OCI-M2 (cell line): ENCODE results near the gene LRRC7.
"Not testable (repeated sequence)": the region's sequence is repeated elsewhere in the genome, so short reads cannot be mapped to it uniquely, and the experiment has no call there.

Experiments
- DNase-seq: peaks from one replicate; lab custom pipeline; 2025; ENCODE audit not compliant: unreplicated experiment; lab: John Stamatoyannopoulos, UW

The LRRC7 gene

DNA sequence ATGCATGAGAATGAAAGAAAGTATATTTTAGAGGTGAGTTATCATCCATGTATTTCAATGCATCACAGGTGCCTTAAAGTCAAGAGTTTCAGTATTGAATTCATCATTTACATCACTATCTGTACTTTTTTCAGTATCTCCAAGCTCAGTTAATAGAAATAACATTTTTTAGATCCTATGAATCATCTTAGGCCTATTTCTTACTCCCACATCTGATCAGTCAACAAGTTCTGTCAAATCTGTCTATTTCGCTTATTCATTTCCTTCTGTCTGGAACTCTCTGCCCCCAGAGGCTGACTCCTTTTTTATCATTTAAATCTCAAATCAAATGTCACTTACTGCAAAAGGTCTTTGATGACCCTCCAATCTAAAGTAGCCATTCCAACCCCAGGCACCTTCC lies 295.2 kb downstream of the LRRC7 start:
- DNase-seq = no peak

DNA sequence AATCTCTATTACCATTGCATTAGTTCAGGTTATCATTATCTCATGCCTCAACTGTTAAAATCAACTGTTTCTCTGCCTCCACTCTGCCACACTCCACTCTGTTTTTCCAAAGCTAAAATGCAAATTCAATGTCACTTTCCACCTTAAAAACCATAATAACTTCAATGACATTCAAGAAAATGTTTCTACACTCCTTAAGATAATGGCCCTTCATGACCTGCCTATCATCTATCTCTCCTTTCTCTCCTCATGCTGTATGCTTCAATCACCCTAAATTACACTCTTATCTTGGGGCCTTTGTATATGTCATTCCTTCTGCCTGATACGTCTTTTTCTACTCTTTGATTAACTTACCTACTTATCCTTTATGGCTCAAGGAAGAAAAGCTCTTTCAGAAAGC lies 296.0 kb downstream of the LRRC7 start:
- no peak for DNase-seq

DNA sequence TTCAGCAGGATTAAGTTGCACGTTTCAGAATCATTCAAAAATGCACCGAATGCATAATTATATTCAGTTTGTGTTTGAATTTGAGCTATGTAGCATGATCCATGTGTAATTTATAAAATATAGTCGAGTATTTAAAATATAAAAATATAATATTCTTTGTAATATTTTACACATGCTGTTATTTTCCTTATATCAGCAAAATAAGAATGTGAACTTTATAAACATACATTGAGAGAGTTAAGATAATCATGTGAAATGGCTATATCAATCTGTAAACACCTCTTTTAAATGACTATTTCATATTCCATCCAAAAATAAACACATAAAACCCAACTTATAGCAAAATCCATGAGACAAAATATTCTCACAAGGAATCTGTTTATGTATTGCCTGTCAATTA lies 303.7 kb downstream of the LRRC7 start:
- no peak for DNase-seq

DNA sequence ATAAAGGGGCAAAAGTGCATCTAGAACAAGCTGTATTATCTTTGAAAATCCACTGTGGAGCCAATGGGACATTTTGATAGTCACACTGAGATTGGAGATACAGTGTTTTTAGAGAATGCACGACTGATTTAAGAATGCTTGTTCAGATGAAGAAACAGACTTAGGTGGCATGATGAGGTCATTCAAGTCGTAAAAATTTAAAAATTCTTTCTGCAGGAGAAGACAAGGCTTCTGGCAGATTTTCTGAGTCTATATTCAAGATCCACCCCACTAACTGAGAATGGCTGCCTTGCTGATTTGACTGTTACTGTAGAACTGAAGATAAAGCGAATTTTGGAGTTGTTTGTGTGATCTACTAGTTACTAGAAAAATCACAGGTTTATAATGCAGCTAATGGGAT lies 310.6 kb downstream of the LRRC7 start:
- DNase-seq = no peak

DNA sequence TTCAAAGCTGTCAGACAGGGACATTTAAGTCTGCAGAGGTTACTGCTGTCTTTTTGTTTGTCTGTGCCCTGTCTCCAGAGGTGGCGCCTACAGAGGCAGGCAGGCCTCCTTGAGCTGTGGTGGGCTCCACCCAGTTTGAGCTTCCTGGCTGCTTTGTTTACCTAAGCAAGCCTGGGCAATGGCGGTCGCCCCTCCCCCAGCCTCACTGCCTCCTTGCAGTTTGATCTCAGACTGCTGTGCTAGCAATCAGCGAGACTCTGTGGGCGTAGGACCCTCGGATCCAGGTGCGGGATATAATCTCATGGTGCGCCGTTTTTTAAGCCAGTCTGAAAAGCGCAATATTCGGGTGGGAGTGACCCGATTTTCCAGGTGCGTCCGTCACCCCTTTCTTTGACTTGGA lies 320.3 kb downstream of the LRRC7 start:
- DNase-seq = not testable (repeated sequence)

DNA sequence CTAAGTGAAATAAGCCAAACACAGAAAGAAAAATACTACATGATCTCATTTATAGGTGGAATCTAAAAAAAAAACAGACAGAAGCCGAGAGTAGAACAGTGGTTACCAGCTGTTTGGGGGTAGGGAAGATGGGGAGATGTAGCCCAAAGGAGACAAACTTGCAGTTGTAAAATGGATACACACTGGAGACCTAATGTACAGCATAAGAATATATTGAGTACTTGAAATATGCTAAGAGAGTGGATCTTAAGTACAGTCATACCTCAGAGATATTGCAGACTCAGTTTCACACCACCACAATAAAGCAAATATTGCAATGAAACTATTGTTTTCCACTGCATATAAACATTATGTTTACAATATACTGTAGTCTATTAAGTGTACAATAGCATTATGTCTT lies 320.9 kb downstream of the LRRC7 start:
- no peak for DNase-seq

DNA sequence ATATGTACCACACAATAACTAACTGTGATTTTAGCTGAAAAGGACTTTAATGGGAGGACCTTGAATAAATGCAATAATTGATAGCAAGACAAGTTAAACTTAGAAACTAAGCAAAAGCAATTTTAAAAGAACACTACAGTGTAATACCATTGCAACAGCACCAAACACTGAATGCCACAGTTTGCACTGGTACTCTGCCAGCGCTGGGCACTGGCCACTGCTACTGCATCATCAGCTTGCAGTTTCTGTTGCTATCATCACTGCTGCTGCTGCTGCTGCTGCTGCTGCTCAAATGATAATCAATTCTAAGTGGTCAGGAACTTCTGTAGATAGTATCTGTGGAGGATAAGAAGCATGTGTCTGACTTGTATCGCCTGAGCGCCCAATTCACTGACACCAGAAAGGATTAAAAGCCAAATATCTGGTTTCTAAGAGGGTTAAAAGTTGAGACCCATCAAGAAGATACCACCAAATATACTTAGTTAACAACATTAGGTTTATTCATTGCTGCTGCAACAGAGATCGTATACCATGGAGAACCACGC lies 330.8 kb downstream of the LRRC7 start:
- DNase-seq = no peak

DNA sequence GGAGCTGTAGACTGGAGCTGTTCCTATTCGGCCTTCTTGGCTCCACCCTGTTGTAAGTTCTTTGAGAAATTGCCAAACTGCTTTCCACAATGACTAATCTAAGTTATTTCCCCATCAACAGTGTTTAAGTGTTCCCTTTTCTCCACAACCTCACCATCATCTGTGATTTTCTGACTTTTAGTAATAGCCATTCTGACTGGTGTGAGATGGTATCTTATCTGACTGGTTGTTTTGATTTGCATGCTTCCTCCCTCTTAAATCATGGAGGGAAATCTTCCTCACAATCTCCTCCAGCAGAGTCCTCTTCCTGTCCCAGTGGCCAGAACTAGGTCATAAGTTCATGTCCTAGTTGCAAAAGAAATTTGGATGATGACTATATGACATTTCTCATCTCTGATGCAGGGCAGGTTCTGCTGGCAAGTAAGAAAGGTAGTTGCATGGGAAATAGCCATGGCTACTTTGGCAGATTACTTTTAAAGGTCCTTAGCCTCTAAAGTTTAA lies 343.6 kb downstream of the LRRC7 start:
- DNase-seq = no peak

DNA sequence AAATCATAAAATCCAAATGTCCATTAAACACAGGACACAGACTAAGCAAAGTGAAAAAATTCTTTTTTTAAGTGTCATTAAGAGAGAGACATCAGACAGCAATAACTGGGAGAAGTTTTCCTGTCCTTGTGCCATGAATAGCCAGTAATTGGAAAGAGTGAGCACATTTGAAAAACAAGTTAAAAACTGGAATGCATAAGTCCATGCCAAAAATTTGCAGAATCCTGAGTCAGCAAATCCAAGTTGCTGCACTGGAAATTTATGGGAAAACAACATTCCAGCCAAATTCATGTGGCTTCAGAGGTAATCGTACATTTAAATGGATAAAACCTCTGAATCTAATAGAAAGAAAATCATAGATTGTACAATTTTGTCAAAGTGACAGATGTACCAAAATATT lies 346.3 kb downstream of the LRRC7 start:
- DNase-seq = no peak

DNA sequence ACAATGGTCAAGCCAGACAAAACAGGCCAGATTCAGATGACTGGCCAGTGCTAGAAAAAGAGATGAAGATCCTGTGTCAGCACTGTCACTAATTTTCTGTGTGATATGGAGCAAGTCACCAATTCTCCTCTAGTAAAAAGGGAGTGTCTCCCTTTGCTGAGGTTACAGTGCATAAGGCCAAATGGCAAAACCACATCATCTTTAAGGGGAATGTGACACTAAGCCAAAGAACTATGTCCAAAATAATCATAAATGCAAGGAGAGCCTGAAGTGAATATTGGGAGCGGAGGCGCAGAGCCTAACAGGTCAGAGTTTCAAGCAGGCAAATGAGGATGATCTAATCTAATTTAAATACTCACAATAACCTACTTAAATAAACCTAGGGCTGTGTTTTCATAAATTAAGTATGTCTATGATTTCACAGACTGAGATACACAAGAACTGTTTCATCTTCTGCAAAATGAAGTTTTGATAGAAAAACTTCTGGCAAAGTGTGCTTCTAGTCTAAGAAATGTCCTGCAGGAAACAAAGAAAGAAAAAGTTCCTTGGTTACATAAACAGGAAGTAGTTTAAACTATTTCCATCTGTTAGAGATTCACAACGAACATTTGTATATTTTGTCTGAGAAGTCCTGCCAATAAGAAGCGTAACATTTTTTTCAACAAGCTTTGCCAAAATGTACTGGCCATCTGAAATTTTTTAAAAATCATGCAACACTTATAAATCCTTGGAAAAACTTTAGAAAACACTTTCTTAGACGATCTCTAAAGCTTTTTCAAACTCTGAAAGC lies 347.4 kb downstream of the LRRC7 start:
- DNase-seq = no peak

DNA sequence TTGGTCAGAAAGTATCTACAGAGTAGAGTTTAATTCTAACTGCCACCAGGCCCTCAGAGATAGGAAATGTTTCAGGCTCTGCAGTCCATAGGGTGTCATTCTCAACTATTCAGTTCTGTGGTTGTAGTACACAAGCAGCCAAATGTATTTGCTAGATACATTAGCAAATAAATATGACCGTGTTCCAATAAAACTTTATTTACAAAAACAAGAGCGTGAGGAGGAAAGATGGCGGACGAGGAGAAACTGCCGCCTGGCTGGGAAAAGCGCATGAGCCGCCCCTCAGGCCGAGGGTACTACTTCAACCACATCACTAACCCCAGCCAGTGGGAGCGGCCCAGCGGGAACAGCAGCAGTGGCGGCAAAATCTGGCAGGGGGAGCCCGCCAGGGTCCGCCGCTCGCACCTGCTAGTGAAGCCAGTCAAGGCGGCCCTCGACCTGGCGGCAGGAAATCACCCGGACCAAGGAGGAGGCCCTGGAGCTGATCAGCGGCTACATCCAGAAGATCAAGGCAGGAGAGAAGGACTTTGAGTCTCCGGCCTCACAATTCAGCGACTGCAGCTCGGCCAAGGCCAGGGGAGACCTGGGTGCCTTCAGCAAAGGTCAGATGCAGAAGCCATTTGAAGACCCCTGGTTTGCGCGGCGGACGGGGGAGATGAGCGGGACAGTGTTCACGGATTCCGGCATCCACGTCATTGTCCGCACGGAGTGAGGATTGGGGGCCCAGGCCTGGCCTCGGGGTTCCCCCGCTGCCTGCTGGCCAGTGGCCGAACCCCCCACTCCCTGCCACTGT lies 351.6 kb downstream of the LRRC7 start:
- DNase-seq = no peak

DNA sequence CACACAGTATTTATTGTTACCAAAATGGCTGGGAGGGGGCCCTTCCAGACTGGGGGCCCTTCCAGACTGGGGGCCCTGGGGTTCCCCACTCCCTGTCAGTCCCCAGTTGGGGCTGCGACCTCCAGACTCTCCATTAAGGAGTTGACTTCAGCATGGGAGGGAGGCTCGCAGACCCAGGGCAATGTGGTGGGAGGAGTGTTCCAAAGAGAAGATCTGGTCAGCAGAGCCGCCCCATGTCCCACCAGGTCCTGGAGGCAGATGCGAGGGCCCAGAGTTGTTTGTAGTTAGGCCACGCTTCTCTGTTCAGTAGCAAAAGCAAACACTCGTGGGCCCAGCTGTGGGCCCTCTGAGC lies 352.2 kb downstream of the LRRC7 start:
- DNase-seq = no peak

DNA sequence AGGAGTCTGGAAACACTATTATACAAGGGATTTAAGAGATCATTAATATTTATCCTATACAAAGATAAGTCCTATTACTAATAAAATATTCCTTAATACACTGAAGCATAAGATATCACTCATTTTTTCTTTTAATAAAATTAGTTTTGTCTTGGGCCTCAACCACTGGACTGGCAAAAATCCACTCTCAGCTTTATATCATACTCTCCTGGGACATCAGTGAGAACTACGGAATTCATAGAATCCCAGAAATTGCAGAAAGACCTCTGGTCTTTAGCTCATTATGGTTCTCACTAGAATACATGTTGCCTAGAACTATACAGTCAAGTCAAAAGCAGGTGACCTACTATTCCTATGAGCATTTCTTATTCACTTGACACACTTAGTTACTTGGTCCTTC lies 352.7 kb downstream of the LRRC7 start:
- no peak for DNase-seq

DNA sequence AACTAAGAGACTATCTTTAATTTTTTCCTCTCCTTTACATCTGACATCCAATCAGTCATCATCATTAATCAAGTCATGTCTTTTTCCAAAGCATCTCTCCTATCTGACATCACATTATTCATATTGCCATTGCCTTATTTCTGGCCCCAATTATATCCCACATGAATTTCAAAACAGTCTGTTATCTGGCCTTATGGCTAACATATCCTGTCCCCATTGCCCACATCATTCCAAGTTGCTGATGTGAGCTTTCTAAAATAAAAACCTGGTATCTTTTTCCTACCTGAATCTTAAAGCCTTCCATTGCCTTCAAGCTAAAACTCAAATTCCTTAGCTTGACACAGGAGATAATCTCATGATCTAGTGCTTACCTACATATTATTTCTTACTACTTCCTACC lies 353.8 kb downstream of the LRRC7 start:
- no peak for DNase-seq

DNA sequence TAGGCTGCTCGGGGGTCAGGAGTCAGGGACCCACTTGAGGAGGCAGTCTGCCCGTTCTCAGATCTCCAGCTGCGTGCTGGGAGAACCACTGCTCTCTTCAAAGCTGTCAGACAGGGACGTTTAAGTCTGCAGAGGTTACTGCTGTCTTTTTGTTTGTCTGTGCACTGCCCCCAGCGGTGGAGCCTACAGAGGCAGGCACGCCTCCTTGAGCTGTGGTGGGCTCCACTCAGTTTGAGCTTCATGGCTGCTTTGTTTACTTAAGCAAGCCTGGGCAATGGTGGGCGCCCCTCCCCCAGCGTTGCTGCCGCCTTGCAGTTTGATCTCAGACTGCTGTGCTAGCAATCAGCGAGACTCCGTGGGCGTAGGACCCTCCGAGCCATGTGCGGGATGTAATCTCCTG lies 360.5 kb downstream of the LRRC7 start:
- not testable (repeated sequence) for DNase-seq

DNA sequence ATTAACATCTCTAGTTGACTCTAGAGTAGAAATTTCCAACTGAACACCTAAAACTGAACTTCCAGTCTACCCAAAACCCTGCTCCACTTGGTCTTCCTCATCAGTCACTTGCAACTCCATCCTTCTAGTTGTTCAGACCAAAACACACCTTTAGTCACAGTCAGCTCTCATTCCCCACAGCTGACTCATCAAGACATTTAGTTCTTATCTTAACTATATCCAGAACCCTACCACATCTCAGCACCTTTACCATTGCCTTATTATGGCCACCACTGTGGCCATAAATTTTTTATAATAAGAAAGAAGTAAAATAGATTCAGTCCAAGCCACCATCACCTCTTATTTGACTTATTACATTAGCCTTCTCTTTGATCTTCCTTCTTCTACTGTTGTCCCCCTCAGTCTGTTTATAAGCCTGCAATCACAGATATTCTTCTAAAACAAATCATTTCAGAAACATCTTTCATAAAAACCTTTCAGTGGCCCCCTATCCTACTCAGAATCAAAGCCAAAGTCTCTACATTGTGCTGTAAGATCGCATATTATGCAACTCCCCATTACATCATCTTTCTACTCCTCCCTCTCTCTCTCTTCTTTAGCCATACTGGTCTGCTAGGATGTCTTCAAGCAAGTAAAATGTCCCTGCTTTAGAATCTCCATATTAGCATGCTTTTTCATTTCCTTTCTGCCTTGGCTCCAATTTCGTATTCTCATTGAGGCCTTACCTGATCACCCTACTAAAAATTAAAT lies 361.8 kb downstream of the LRRC7 start:
- DNase-seq = no peak

DNA sequence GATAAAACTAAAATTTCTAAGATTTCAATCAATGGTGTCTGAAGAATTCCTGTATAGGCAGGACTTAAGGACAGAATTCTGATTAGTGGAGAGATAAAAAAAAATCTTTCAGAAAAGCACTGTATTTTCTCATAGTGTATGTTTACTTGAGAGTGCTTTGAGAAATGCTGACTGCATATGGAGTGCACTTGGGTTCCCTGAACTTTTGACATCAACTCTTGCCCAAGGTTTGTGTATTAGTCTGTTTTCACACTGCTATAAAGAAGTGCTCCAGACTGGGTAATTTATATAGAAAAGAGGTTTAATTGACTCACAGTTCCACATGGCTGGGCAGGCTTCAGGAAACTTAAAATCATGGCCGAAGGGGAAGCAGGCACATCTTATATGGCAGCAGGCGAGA lies 362.7 kb downstream of the LRRC7 start:
- DNase-seq = no peak

DNA sequence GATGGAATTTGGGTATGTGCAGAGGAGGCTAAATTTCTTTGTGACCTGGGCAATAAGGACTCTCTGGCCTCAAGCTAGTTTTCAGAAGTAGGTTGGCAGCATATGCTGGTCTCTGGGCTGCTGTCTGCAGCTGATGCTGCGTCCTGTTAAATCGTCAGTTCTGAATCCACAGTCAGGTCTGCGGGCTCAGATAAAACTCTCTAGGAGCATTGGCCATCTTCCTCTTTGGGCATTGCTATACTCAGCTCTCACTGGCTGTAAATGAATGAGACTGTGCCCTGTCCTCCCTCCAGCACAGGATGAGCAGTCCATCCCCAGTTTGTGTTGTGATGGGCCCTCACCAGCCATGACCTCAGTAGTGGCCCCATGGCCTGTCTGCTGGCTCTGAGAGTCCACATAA lies 365.0 kb downstream of the LRRC7 start:
- no peak for DNase-seq

DNA sequence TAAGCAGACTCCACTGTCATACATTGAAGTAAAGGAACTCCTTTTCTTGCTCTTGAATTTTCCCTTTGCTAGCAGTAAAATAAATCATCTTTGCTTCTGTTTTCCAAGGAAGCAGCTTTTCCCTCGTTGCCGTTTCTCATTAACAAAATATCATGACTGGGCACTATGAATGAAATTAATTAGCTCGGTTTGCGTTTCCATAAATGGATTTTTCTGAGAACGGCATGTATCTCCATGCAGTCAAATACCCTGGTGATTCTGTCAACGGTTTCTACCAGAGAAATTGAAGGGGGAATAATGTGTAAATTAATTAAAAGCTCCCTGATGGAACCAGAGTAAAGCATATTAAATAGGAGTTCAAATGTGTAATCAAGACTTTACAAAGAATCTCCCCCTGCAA lies 372.5 kb downstream of the LRRC7 start:
- DNase-seq = no peak

DNA sequence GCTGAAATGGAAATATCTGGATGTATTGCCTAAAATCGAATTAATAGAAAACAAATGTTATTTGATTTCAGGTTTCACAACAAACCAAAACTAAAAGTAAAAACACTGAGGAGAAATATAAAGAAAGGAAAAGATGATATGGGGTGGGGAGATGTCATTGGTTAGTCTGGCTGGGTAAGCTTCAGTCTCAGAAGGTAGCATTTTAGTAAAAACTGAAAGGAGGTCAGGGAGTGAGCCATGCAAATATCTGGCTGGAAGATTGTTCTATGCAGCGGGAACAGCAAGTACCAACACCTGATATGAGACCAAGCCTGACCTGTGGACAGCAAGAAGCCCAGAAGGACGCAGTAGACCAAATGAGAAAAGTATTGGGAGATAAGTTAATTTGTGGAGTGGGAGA lies 373.1 kb downstream of the LRRC7 start:
- no peak for DNase-seq

DNA sequence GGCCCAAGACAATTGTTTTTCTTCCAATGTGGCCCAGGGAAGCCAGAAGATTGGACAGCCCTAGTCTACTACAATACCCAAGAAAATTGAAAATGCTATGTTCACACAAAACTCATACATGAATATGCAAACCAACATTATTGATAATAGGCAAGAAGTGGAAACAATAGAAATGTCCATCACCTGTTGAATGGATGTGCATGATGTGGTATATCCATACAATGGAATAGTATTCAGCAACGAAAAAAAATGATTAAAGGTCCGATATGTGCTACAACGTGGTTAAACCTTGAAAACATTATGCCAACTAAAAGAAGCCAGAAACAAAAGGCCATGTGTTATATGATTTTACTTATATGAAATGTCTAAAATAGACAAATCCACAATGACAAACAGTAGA lies 375.3 kb downstream of the LRRC7 start:
- DNase-seq = no peak

DNA sequence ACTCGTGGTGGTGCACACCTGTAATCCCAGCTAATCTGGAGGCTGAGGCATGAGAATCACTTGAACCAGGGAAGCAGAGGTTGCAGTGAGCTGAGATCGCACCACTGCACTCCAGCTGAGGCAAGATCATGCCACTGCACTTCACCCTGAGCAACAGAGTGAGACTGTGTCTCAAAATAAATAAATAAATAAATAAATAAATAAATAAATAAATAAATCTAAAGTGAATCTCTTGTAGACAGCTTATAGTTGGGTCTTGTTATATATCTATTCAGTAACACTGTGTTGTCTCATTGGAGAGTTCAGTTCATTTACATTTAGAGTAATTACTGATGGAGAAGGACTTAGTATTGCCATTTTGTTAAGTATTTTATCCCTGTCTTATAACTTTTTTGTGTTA lies 379.2 kb downstream of the LRRC7 start:
- no peak for DNase-seq
